Measurements from ENCODE around the gene TBX4. TPM values are rescaled to one million over a fixed set of nuclear protein-coding genes. Genes with fewer than 3 reads are reported as not detected.

The TBX4 gene
- total and polyA plus RNA-seq, 2 experiments from 2014 or later: not detected

- no peaks in the 10 kb centered on the region for H3K4me1 ChIP-seq (ENCODE audit: insufficient read depth)
- ATAC-seq (no peak), DNase-seq (ENCODE audit: low spot score) (no peak)
- no peaks in the 10 kb centered on the region for H3K79me2 ChIP-seq (replicated peaks; ENCODE audit: insufficient read depth)
- no peaks in the 10 kb centered on the region for H3F3A ChIP-seq (replicated peaks; ENCODE audit: low read depth)
- peaks cover 2% of the 10 kb centered on the region for H3K27me3 Mint-ChIP-seq (ENCODE audit: insufficient read depth, low read depth, poor library complexity)
- peaks cover 5% of the 10 kb centered on the region; the same call in 2 of the 3 replicates for H3K4me1 Mint-ChIP-seq
- no peaks in the 10 kb centered on the region for H3K9me2 ChIP-seq (ENCODE audit: insufficient read depth)
- no peak overlapping the region for H3K27ac ChIP-seq (ENCODE audit: low read depth)
- H3K9me3 Mint-ChIP-seq: no peaks in the 10 kb centered on the region
- H3K4me3 ChIP-seq: no peak overlapping the region
- peak overlapping the region; percentile 84 for H2AFZ ChIP-seq
- no peak overlapping the region for H3K27ac Mint-ChIP-seq
- H3K36me3 Mint-ChIP-seq (ENCODE audit: low read depth): no peaks in the 10 kb centered on the region
- no peak for TF ChIP-seq EZH2 (IDR thresholded peaks at IDR 0.05; ENCODE audit: low read depth, unreplicated experiment)
- TF ChIP-seq, protein P1, sequence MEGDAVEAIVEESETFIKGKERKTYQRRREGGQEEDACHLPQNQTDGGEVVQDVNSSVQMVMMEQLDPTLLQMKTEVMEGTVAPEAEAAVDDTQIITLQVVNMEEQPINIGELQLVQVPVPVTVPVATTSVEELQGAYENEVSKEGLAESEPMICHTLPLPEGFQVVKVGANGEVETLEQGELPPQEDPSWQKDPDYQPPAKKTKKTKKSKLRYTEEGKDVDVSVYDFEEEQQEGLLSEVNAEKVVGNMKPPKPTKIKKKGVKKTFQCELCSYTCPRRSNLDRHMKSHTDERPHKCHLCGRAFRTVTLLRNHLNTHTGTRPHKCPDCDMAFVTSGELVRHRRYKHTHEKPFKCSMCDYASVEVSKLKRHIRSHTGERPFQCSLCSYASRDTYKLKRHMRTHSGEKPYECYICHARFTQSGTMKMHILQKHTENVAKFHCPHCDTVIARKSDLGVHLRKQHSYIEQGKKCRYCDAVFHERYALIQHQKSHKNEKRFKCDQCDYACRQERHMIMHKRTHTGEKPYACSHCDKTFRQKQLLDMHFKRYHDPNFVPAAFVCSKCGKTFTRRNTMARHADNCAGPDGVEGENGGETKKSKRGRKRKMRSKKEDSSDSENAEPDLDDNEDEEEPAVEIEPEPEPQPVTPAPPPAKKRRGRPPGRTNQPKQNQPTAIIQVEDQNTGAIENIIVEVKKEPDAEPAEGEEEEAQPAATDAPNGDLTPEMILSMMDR (conservative IDR thresholded peaks at IDR 0.05; ENCODE audit: low read depth in 2 of 2): no peak
- no peak for TF ChIP-seq ZNF331 (CRISPR knock-in tag; IDR thresholded peaks at IDR 0.05; ENCODE audit: low read depth)
- TF ChIP-seq, protein P2, sequence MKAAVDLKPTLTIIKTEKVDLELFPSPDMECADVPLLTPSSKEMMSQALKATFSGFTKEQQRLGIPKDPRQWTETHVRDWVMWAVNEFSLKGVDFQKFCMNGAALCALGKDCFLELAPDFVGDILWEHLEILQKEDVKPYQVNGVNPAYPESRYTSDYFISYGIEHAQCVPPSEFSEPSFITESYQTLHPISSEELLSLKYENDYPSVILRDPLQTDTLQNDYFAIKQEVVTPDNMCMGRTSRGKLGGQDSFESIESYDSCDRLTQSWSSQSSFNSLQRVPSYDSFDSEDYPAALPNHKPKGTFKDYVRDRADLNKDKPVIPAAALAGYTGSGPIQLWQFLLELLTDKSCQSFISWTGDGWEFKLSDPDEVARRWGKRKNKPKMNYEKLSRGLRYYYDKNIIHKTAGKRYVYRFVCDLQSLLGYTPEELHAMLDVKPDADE (IDR thresholded peaks at IDR 0.05): no peak
- TF ChIP-seq NANOG (IDR thresholded peaks at IDR 0.05; ENCODE audit: borderline replicate concordance): no peak
- TF ChIP-seq CREB1 (CRISPR knock-in tag; IDR thresholded peaks at IDR 0.05; ENCODE audit: low read depth): no peak
- TF ChIP-seq JUNB (IDR thresholded peaks at IDR 0.05; ENCODE audit: unreplicated experiment): no peak
- no peak for TF ChIP-seq POLR2AphosphoS5 (IDR thresholded peaks at IDR 0.05; ENCODE audit: low read depth)
- TF ChIP-seq ZNF114 (CRISPR knock-in tag; IDR thresholded peaks at IDR 0.05): no peak
- no peak for TF ChIP-seq REST (IDR thresholded peaks at IDR 0.05; ENCODE audit: unreplicated experiment)
- no peak for TF ChIP-seq STAT1 (IDR thresholded peaks at IDR 0.05; ENCODE audit: unreplicated experiment)
- TF ChIP-seq, protein P3, sequence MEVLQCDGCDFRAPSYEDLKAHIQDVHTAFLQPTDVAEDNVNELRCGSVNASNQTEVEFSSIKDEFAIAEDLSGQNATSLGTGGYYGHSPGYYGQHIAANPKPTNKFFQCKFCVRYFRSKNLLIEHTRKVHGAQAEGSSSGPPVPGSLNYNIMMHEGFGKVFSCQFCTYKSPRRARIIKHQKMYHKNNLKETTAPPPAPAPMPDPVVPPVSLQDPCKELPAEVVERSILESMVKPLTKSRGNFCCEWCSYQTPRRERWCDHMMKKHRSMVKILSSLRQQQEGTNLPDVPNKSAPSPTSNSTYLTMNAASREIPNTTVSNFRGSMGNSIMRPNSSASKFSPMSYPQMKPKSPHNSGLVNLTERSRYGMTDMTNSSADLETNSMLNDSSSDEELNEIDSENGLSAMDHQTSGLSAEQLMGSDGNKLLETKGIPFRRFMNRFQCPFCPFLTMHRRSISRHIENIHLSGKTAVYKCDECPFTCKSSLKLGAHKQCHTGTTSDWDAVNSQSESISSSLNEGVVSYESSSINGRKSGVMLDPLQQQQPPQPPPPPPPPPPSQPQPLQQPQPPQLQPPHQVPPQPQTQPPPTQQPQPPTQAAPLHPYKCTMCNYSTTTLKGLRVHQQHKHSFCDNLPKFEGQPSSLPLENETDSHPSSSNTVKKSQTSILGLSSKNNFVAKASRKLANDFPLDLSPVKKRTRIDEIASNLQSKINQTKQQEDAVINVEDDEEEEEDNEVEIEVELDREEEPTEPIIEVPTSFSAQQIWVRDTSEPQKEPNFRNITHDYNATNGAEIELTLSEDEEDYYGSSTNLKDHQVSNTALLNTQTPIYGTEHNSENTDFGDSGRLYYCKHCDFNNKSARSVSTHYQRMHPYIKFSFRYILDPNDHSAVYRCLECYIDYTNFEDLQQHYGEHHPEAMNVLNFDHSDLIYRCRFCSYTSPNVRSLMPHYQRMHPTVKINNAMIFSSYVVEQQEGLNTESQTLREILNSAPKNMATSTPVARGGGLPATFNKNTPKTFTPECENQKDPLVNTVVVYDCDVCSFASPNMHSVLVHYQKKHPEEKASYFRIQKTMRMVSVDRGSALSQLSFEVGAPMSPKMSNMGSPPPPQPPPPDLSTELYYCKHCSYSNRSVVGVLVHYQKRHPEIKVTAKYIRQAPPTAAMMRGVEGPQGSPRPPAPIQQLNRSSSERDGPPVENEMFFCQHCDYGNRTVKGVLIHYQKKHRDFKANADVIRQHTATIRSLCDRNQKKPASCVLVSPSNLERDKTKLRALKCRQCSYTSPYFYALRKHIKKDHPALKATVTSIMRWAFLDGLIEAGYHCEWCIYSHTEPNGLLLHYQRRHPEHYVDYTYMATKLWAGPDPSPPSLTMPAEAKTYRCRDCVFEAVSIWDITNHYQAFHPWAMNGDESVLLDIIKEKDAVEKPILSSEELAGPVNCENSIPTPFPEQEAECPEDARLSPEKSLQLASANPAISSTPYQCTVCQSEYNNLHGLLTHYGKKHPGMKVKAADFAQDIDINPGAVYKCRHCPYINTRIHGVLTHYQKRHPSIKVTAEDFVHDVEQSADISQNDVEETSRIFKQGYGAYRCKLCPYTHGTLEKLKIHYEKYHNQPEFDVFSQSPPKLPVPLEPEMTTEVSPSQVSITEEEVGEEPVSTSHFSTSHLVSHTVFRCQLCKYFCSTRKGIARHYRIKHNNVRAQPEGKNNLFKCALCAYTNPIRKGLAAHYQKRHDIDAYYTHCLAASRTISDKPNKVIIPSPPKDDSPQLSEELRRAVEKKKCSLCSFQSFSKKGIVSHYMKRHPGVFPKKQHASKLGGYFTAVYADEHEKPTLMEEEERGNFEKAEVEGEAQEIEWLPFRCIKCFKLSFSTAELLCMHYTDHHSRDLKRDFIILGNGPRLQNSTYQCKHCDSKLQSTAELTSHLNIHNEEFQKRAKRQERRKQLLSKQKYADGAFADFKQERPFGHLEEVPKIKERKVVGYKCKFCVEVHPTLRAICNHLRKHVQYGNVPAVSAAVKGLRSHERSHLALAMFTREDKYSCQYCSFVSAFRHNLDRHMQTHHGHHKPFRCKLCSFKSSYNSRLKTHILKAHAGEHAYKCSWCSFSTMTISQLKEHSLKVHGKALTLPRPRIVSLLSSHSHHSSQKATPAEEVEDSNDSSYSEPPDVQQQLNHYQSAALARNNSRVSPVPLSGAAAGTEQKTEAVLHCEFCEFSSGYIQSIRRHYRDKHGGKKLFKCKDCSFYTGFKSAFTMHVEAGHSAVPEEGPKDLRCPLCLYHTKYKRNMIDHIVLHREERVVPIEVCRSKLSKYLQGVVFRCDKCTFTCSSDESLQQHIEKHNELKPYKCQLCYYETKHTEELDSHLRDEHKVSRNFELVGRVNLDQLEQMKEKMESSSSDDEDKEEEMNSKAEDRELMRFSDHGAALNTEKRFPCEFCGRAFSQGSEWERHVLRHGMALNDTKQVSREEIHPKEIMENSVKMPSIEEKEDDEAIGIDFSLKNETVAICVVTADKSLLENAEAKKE (CRISPR knock-in tag; IDR thresholded peaks at IDR 0.05): no peak
- TF ChIP-seq EZH2phosphoT487 (IDR thresholded peaks at IDR 0.05; ENCODE audit: unreplicated experiment): no peak
- no peaks in the 10 kb centered on the region for H3K27me3 ChIP-seq (ENCODE audit: insufficient read depth)
- H3K4me2 ChIP-seq: no peak overlapping the region
- H3K36me3 ChIP-seq (ENCODE audit: insufficient read depth): no peaks in the 10 kb centered on the region
- H4K20me1 ChIP-seq (replicated peaks; ENCODE audit: insufficient read depth): no peaks in the 10 kb centered on the region
- no peak overlapping the region for H3K4me3 Mint-ChIP-seq
Measured at GRCh38 chr17:61505846-61506627, 53.8 kb downstream of the TBX4 start.

Measured in GM23338 (cell line).